ENCODE measurements around the gene KRTAP4-16.
"Not testable (repeated sequence)": the region's sequence is repeated elsewhere in the genome, so short reads cannot be mapped to it uniquely, and the experiment has no call there.

Gene KRTAP4-16

DNA sequence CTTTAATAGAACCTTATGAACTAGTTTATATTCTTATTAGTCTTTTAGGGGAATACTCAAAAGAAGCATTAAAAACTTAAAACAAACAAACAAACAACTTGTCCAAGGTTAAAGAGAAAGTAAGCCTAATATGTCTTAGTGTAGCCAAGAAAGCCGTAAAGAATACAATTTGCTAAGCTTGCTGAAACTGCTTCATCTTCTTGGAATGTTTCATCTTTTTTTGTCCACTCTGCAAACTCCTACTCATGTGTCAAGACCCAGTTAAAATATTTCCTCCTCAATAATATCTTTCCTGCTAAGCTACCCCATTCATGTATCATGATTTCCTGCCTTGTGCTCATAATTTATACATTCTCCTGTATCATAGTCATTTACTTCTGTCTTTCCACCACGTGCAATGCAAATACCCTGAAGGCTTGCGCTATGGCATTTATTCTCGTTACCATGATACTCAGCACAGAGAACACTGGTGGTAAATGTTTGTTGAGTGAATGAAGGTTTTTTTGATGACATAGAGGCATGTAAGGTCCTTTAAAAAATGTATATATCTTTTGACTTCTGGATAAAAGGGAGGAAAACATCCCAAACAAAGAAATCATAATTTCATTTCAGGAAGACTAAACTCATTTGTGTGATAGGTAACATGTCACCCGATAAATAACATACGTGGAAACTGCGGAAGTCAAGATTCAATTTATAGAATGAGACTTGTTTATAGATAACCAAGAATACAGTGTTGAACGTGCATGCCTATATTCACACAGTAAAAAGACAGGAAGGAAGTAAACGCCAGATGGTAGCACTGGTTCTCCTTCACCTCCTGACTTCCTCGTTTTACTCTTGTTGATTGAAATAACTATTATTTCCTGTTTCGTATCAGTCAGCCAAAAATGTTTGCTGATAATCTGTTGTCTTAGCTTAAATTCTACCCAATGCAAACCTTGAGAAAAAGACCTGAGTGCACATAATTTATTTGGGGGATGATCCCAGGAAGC is 18.0 kb upstream of the KRTAP4-16 start:
- DNase-seq (ENCODE audit: low read depth in 1 of 2, low spot score in 1 of 2), result not testable (repeated sequence)

DNA sequence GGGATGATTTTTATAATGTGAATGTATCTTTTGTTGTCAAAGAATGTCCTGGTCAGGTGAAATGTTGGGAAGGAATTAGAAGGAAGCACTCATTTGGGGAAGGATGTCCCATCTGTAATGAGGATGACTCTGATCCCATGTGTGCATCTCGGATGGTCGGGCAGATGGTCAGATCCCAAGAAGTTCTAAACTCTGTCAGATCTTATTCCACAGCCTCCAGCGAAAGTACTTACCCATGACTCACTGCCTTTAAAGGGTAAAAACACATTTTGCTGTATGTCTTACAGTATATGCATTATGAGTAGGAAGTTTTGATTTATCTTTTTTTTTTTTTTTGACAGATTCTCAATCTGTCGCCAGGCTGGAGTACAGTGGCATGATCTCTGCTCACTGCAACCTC is 16.7 kb upstream of the KRTAP4-16 start:
- no peak for DNase-seq (ENCODE audit: low read depth in 1 of 2, low spot score in 1 of 2)

DNA sequence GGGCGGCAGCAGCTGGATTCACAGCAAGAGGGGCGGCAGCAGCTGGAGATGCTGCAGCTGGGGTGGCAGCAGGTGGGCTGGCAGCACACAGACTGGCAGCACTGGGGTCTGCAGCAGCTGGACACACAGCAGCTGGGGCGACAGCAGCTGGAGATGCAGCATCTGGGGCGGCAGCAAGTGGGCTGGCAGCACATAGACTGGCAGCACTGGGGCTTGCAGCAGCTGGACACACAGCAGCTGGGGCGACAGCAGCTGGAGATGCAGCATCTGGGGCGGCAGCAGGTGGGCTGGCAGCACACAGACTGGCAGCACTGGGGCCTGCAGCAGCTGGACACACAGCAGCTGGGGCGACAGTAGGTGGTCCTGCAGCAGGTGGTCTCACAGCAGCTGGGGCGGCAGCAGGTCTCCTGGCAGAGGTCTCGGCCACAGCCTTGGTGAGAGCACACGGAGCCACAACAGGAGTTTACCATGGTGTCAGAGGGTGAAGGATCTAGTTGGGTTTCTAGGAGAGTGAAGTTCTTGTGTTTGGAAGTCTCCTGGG is 15.9 kb upstream of the KRTAP4-16 start, which contains the start of gene KRTAP4-11:
TSS of gene KRTAP4-11 (minus strand) at position 528 of the 541 bp plus-strand sequence. CDS start at position 470, 58 bp downstream.
- DNase-seq (ENCODE audit: low read depth in 1 of 2, low spot score in 1 of 2), result not testable (repeated sequence)

DNA sequence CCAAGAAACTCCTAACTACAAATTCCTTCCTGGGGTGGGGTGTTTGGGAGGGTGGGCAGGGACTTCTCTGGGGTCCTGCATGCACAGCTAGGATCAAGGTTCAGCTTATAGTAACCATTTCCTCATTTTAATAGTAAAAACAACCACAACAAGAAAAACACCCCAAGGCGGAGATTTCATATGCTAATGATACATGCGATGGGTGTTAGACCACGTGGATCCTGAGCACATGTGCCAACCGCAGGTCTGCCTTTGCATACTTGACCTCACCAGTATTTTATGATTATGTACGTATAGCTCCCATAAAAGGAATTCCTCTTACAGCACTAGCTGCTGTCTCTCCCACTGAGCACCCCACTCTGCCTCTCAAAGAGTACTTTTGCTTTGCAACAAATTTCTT is 14.3 kb upstream of the KRTAP4-16 start:
- DNase-seq (ENCODE audit: low read depth in 1 of 2, low spot score in 1 of 2), result no peak

DNA sequence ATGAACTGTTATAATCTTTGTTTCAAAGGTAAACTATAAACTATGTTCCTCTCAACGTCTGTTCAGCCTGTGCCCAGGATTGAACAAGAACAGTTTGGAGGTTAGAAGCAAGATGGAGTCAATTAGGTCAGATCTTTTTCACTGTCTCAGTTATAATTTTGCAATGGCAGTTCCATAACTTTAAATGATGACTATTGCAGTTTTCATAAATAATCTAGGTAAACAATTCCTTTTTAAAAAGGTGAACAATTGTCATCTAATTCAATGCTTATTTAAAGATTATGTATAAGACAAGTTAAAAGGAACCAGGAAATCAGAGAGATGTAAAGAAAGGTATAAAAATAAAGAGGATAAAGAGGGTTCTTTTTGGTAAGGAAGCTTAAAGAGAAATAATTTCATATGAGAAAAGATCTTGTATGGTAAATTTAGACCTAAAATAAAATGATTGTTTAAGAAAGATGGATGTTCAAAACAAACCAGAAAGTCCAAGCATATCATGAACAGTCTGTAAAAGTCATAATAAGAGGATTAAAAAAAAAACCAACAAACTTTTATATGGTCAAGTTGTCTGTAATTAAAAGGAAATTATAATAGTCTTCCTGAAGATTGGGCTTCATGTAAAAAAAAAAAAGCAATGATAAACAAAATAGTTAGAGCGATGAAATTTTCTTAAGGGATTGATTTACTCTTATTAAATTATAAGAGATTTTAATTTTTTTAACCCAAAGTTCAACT is 9.3 kb upstream of the KRTAP4-16 start:
- no peak for DNase-seq (ENCODE audit: low read depth in 1 of 2, low spot score in 1 of 2)

DNA sequence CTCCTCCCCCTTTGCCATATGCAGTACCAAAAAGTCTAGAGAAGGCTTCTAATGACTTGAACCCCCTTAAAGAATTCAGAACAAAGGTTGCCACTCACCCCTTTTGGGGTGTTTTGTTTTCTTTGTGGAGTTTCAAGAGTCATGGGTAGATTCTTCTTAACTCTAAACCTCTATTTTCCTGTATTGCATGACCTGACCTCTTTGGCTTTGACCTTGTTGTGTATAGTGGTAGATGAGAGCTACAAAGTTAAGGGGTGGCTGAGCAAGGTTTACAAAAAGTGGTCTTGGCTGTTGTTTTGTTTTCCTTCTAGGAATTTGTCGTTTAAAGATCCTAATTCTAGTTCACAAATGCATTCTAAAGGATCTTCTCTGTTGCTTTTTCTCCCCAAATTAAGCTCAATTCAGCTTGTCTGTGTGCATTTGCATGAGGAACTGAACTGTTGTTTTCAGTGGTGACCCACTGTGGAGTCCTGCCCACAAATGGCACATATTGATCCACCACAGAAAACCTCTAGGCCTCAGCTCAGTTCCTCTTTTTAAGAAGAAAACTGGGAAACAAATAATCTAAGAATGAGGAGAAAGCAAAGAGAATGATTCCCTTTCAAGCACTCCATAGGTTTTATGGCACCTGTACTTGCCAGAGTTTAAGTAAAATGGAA is 6.8 kb upstream of the KRTAP4-16 start:
- not testable (repeated sequence) for DNase-seq (ENCODE audit: low read depth in 1 of 2, low spot score in 1 of 2)

DNA sequence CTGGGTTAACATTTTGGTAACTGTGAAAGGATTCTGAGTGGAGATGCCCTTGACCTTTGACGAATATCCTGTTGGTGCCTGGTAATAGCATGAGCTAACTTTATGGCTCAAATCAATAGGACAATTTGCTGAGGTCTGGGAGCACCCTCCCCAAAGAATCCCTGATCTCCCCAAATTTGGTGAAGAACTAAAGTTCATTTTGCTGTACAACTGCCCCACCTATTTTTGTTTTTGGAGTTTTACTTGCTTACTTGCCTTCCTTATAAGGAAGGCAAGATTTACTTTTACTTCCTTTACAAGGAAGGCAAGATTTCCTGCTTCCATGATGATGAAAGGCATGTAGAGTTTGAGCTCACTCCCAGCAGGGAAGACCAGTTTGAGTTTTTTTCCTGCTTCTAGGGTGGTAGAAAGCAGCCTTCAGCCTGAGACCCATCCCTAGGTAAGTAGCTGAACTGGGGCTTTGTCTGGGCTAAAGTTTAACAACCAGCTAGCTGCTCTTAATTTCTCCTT is 6.0 kb upstream of the KRTAP4-16 start:
- DNase-seq (ENCODE audit: low read depth in 1 of 2, low spot score in 1 of 2), result no peak

DNA sequence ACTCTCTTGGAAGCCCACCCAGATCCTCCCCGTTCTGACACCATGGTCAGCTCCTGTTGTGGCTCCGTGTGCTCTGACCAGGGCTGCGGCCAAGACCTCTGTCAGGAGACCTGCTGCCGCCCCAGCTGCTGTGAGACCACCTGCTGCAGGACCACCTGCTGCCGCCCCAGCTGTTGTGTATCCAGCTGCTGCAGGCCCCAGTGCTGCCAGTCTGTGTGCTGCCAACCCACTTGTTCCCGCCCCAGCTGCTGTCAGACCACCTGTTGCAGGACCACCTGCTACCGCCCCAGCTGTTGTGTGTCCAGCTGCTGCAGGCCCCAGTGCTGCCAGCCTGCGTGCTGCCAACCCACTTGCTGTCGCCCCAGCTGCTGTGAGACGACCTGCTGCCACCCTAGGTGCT is 3.3 kb upstream of the KRTAP4-16 start, which contains the start of gene KRTAP4-9:
TSS of gene KRTAP4-9 (plus strand) at position 43 of the 400 bp plus-strand sequence. CDS start at position 43, 0 bp downstream.
- not testable (repeated sequence) for DNase-seq (ENCODE audit: low read depth in 1 of 2, low spot score in 1 of 2)

DNA sequence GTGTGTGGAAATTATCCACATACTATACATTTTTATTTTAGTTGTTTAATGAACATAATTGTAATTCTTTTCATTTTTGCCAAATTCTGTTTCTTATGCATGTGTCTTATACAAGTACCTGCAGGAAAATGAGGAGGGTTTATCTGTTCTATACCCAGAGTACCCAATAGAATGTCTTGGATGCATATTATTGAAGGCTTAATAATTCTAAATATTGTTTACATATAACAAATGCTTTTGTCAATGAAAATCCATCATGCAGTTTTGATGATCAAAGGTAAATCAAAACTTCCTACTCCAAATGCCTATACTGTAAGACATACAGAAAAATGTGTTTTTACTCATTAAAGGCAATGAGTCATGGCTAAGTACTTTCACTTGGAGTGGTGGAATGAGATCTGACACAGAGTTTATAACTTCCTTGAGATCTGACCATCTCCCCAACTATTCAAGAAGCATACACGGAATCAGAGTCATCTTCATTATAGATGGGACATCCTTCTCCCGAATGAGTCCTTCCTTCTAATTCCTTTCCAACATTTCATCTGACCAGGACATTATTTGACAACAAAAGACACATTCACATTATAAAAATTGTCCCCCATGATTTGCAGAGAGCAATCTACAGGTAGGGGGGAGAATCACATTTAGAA is 2.5 kb upstream of the KRTAP4-16 start:
- not testable (repeated sequence) for DNase-seq (ENCODE audit: low read depth in 1 of 2, low spot score in 1 of 2)

DNA sequence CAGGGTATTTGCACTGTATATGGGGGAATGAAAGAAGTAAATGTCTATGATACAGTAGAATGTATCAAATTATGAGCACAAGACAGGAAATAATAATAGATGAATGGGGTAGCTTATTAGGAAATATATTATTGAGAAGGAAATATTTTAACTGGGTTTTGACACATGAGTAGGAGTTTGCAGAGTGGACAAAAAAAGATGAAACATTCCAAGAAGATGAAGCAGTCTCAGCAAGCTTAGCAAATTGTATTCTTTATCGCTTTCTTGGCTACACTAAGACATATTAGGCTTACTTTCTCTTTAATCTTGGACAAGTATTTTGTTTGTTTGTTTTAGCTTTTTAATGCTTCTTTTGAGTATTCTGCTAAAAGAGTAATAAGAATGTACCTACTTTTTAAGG is 1.9 kb upstream of the KRTAP4-16 start:
- no peak for DNase-seq (ENCODE audit: low read depth in 1 of 2, low spot score in 1 of 2)

DNA sequence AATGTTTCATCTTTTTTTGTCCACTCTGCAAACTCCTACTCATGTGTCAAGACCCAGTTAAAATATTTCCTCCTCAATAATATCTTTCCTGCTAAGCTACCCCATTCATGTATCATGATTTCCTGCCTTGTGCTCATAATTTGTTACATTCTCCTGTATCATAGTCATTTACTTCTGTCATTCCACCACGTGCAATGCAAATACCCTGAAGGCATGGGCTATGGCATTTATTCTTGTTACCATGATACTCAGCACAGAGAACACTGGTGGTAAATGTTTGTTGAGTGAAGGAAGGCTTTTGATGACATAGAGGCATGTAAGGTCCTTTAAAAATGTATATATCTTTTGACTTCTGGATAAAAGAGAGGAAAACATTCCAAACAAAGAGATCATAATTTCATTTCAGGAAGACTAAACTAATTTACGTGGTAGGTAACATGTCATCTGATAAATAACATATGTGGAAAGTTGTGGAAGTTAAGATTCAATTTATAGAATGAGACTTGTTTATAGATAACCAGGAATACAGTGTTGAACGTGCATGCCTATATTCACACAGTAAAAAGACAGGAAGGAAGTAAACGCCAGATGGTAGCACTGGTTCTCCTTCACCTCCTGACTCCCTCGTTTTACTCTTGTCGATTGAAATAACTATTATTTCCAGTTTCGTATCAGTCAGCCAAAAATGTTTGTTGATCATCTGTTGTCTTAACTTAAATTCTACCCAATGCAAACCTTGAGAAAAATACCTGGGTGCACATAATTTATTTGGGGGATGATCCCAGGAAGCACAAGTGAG is 2.1 kb downstream of the KRTAP4-16 start:
- DNase-seq (ENCODE audit: low read depth in 1 of 2, low spot score in 1 of 2), result not testable (repeated sequence)

DNA sequence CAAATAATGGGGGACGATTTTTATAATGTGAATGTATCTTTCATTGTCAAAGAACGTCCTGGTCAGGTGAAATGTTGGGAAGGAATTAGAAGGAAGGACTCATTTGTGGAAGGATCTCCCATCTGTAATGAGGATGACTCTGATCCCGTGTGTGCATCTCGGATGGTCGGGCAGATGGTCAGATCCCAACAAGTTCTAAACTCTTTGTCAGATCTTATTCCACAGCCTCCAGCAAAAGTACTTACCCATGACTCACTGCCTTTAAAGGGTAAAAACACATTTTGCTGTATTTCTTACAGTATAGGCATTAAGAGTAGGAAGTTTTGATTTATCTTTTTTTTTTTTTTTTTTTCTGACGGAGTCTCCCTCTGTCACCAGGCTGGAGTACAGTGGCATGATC is 3.5 kb downstream of the KRTAP4-16 start:
- no peak for DNase-seq (ENCODE audit: low read depth in 1 of 2, low spot score in 1 of 2)

DNA sequence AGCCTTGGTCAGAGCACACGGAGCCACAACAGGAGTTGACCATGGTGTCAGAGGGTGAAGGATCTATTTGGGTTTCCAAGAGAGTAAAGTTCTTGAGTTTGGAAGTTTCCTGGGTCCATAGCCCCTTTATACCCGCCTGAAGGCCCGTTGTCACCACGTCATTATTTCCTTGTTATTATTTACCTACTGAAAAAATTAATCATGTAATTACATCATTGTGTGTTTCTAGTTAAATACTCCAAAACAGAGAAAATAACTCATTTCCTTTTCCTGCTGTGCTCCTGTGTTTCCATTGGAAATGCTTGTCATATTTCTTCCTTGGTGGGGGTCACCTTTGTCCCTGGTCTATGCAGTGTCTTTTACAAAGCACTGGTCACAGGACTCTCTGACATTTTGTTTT is 4.0 kb downstream of the KRTAP4-16 start, which contains the start of gene KRTAP4-8:
TSS of gene KRTAP4-8 (minus strand) at position 101 of the 400 bp plus-strand sequence. CDS start at position 43, 58 bp downstream.
- no peak for DNase-seq (ENCODE audit: low read depth in 1 of 2, low spot score in 1 of 2)

DNA sequence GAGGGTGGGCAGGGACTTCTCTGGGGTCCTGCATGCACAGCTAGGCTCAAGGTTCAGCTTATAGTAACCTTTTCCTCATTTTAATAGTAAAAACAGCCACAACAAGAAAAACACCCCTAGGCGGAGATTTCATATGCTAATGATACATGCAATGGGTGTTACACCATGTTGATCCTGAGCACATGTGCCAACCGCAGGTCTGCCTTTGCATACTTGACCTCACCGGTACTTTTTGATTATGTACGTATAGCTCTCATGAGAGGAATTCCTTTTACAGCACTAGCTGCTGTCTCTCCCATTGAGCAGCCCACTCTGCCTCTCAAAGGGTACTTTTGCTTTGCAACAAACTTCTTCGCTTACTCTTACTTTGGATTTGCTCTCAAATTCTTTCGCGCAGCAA is 6.0 kb downstream of the KRTAP4-16 start:
- DNase-seq (ENCODE audit: low read depth in 1 of 2, low spot score in 1 of 2), result no peak

DNA sequence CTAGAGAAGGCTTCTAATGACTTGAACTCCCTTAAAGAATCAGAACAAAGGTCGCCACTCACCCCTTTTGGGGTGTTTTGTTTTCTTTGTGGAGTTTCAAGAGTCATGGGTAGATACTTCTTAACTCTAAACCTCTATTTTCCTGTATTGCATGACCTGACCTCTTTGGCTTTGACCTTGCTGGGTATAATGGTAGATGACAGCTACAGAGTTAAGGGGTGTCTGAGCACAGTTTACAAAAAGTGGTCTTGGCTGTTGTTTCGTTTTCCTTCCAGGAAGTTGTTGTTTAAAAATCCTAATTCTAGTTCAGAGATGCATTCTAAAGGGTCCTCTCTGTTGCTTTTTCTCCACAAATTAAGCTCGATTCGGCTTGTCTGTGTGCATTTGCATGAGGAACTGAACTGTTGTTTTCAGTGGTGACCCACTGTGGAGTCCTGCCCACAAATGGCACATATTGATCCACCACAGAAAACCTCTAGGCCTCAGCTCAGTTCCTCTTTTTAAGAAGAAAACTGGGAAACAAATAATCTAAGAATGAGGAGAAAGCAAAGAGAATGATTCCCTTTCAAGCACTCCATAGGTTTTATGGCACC is 13.2 kb downstream of the KRTAP4-16 start:
- not testable (repeated sequence) for DNase-seq (ENCODE audit: low read depth in 1 of 2, low spot score in 1 of 2)

DNA sequence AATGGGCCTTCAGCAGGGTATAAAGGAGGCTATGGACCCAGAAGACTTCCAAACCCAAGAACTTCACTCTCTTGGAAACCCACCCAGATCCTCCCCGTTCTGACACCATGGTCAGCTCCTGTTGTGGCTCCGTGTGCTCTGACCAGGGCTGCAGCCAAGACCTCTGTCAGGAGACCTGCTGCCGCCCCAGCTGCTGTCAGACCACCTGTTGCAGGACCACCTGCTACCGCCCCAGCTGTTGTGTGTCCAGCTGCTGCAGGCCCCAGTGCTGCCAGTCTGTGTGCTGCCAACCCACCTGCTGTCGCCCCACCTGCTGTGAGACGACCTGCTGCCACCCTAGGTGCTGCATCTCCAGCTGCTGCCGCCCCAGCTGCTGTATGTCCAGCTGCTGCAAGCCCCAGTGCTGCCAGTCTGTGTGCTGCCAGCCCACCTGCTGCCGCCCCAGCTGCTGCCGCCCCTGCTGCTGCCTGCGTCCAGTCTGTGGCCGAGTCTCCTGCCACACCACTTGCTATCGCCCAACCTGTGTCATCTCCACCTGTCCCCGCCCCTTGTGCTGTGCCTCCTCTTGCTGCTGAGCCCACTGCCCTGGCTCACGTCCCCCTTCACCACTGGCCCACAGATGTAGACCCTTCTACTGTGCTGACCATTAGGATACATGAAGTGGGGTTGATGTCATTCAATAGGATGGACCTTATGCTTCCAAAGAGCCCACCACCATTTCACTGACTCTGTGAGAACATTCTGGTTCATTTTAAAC is 17.7 kb downstream of the KRTAP4-16 start, which contains the start of gene KRTAP4-7:
TSS of gene KRTAP4-7 (plus strand) at position 51 of the 757 bp plus-strand sequence. CDS start at position 108, 57 bp downstream.
- DNase-seq (ENCODE audit: low read depth in 1 of 2, low spot score in 1 of 2), result not testable (repeated sequence)

DNA sequence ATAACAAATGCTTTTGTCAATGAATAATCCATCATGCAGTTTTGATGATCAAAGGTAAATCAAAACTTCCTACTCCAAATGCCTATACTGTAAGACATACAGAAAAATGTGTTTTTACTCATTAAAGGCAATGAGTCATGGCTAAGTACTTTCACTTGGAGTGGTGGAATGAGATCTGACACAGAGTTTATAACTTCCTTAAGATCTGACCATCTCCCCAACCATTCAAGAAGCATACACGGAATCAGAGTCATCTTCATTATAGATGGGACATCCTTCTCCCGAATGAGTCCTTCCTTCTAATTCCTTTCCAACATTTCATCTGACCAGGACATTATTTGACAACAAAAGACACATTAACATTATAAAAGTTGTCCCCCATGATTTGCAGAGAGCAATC is 18.6 kb downstream of the KRTAP4-16 start:
- not testable (repeated sequence) for DNase-seq (ENCODE audit: low read depth in 1 of 2, low spot score in 1 of 2)

DNA sequence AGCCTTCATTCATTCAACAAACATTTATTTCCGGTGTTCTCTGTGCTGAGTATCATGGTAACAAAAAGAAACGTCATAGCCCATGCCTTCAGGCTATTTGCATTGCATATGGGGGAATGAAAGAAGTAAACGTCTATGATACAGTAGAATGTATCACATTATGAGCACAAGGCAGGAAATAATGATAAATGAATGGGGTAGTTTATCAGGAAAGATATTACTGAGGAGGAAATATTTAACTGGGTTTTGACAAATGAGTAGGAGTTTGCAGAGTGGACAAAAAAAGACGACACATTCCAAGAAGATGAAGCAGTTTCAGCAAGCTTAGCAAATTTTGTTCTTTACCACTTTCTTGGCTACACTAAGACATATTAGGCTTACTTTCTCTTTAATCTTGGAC is 19.4 kb downstream of the KRTAP4-16 start:
- no peak for DNase-seq (ENCODE audit: low read depth in 1 of 2, low spot score in 1 of 2)

Measured in activated CD4-positive, alpha-beta T cell treated with anti-CD3 and anti-CD28 coated beads, Interleukin-2, amount 50 U/mL, for 24 hours (primary cell).